Measurements from ENCODE around the gene KRR1.
"Not testable (repeated sequence)": the region's sequence is repeated elsewhere in the genome, so short reads cannot be mapped to it uniquely, and the experiment has no call there.

The KRR1 gene

DNA sequence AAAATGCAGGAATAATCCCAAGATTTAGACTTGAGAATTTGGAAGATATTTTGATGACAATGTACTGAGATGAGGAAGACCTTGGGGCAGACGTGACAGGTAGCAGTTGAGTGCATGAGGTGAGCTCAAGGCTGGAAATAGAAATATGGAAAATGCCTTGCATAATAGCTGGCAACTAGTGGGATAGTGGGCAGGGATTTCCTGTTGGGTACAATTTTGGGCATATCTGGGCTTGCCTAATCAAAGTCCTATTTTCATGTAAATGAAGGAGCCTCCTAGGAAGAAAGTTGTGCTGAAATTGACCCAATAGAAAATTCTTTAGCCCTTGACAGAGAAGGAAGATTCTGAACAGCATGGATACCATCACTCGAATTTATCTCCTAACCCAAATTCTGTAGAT is 37.3 kb downstream of the KRR1 start:
- no peak for DNase-seq

DNA sequence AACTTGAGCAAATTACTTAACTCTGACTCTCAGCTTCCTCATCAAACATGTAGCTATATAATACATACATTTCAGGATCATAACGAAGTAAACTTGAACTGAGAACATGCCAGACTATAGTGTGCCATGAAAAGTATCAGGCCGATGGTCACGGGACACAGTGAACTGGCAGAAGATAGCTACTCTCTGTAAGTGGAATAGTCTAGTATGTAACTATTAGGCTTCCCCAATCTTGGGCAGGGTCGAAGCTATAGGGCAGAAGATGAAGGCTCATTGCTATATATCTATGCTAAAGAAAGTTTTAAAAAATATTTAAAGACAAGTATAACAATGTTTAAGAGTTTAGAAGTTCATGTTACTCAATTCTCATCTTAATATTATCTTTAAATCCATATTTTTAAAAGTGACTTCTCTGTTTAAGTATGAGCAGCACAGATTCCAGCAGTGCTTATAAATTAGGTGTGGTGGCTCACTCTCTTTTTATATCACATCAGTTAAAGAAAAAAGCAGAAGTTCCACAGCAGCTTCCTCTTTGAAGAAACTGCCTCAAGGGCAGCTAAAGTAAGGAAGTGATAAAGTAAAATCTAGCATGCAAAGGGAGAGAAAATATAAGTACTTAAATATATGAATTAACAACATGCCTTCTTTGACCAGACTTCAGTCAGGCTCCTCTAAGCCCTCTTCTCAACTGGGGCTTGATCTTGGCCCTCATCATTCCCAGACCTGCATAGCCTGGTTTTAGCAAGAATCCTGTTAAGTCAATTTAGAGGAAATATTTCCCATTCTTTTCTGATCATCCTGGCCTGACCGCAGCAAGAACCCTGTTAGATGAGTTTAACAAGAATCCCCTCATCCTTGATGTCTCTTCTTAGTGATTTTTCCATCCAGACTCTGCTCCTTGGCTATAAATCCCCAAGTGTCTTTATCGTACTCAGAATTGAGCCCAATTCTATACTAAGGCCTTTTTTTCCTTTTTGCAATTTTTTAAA is 39.2 kb downstream of the KRR1 start:
- no peak for DNase-seq

DNA sequence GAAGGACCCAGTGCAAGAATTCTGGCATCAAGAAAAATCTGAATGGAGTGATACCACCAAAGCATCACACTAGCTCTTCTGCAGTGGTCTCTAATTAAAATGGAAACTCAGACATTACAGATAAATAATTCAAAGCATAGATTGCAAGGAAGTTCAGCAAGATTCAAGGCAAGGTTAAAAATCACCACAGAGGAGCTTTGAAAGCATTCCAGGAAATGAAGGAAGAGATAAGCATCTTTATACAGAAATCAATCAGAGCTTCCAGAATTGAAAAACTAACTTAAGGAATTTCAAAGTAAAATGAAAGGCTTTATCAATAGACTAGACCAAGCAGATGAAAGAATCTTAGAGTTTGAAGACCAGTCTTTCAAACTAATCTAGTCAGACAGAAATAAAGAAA is 51.2 kb downstream of the KRR1 start:
- DNase-seq: no peak

DNA sequence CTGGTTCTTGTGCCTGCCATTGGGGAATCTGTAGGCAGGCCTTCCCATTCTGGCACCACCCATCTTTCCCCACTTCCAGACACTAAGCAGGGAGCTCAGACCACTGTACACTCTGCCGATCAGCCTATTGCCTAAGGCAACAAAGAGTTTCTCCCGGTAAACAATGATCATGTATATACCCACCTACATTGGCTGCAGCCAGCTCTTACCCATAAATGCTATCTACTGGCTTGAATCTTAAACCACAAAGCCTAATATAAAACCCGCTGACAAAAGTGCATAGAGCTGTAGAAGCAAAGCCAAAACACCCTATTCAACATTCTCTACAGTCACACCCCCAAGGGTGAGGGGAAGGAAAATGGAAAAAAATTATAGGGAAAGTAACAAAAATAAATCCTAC is 51.7 kb downstream of the KRR1 start:
- no peak for DNase-seq

DNA sequence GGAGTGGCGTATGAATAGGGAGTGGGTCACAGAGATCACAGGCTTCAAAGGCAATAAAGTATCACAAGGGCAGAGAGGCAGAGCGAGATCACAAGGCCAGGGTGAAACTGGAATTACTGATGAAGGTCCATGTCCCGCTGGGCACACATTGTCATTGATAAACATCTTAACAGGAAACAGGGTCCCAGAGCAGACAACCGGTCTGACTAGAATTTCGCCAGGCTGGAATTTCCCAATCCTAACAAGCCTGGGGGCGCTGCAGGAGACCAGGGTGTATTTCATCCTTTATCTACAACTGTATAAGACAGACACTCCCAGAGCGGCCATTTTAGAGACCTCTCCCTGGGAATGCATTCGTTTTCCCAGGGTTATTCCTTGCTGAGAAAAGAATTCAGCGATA is 53.5 kb downstream of the KRR1 start:
- DNase-seq: peak; percentile 1

DNA sequence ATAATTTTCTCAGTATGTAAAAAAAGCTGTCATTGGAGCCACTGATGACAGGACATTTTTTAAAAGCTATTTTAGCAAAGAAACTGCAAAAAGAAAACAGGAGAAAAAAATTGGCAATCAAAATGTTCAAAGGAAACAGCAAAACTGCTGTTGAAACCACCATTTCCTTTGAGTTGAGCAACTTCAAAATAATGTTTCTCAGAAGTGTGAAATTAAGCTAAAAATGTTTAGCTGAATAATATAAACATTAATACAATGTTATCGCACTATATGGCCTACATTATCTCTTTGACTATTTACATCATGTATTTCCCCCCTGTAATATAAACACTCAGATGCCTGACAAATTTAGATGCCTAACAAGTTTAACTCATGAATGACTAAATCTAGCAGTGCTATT is 54.2 kb downstream of the KRR1 start:
- no peak for DNase-seq

DNA sequence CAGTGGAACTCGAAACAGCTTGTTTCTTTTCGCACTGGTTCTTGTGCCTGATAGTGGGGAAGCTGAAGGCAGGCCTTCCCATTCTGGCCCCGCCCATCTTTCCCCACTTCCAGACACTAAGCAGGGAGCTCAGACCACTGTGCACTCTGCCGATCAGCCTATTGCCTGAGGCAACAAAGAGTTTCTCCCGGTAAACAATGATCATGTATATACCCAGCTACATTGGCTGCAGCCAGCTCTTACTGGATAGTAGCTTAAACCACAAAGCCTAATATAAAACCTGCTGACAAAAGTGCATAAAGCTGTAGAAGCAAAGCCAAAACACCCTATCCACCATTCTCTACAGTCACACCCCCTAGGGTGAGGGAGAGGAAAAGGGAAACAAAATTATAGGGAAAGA is 55.6 kb downstream of the KRR1 start:
- peak; percentile 50 for DNase-seq

DNA sequence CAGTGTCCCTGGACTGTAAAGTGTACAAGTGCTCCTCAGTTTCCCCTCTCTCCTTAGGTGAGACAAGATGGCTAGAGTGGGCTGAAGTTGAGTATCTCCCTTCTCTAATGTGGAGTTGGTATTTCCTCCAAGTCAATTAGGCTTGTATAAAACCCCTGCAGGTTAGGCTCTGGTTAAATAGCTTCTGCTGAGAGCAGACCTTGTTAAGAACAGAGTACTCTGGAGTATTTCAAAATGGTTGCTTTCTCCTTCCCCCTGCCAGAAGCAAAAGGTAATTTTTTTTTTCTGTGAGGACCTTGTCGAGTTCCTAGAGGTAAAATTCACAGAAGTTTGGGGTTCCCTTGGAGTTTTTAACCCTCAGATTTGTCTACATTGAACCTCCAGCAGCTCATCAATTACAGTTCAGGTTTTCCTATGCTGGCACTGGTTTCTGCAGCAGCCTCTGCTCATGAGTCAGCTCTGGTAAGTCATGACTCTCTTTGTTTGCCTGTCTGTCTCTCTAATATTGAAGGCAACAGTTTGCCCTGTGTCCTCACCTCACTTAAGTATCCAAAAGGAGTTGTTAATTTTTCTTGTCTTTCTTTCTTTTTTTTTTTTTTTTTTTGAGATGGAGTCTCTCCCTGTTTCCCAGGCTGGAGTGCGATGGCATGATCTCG is 58.6 kb downstream of the KRR1 start:
- no peak for DNase-seq

DNA sequence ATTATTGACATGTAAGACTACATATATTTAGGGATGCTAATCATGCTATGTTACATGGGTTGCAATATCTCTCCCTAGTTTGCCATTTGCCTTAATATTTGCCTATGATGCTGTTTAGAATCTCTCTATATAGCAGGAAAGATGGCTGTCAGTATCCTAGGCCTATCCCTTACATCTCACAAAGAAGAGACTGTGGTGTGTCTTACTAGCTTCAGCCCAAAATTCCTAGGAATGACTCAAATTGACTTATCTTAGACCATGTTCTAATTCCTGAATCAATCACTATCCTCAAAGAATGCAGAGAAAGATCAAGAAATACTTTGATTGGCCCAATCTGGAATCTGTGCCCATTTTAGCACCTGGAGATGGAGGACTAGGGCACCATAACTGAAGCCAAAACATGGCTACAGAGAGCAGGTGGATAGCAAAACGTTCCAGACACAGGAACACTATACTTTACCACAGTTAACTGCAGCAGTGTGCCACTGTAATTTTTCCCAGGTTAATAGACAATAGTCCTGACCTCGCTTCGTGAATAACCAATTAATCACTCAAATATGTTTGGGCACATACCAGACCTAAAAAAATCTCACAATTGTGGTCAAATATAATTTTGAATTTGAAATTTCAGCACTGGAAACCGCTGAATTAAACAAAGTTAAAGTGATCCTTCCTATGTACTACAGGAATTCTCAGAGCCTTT is 63.6 kb downstream of the KRR1 start:
- DNase-seq: no peak

DNA sequence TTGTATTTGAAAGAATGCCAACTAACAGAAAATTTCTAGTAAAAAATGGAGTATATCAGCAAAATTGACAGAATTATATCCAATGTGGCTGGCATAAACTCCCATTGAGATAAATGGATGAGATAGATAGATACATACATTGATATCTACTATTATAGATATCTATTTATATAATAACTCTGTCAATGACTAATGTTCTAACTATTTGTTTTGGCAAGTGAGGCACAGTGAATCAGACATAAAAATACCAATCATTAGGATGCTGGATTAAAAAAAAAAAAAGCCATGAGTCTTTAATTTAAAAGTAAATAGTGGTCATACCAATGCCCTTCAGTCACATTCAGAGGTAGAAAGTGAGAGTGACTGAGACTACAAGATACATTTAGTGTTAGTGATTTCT is 64.6 kb downstream of the KRR1 start:
- no peak for DNase-seq

DNA sequence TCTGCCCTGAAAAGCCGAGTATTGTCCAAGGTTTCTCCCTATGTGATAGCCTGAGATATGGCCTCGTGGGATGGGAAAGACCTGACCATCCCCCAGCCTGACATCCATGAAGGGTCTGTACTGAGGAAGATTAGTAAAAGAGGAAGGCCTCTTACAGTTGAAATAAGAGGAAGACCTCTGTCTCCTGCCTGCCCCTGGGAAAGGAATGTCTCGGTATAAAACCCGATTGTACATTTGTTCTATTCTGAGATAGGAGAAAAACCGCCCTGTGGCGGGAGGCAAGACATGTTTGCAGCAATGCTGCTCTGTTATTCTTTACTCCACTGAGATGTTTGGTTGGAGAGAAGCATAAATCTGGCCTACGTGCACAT is 66.3 kb downstream of the KRR1 start:
- DNase-seq: not testable (repeated sequence)

DNA sequence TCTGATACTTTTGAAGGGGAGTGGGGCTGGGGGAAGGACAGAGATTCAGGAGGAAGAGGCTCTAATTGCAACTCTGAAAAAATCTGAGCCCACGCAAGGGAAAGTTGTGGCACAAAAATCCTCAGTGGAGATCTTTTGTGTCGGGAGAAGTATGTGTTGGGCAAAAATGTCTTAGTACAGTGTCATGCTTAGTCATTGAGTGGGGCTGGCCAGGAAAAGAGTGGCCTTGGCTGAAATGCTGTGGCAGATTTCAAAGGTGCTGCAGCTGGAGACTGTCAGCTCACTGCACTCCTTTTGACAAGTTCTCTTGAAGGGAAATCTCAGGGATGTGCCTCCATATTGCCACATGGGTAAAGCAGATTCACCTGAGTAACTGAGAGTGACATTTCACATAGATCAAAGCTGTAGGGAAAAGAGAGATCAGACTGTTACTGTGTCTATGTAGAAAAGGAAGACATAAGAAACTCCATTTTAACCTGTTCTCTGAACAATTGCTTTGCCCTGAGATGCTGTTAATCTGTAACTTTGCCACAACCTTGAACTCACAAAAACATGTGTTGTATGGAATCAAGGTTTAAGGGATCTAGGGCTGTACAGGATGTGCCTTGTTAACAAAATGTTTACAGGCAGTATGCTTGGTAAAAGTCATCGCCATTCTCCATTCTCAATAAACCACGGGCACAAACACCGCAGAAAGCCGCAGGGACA is 66.8 kb downstream of the KRR1 start:
- DNase-seq: no peak

DNA sequence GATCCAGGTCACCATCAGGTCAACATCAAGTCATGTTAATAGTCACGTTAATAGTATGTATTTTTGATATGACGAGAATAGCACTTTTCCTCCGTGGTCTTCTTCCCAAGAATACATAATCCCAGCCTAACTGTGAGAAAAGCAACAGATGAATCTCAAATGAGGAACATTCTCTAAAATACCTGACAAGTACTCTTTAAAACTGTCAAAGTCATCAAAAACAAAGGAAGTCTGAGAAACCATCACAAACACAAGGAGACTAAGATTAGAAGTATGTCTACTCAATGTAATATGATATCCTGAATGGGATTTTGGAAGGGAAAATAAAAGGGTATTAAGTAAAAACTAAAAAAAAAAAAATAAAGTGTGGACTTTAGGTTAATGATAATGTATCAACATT is 67.7 kb downstream of the KRR1 start:
- DNase-seq: no peak

DNA sequence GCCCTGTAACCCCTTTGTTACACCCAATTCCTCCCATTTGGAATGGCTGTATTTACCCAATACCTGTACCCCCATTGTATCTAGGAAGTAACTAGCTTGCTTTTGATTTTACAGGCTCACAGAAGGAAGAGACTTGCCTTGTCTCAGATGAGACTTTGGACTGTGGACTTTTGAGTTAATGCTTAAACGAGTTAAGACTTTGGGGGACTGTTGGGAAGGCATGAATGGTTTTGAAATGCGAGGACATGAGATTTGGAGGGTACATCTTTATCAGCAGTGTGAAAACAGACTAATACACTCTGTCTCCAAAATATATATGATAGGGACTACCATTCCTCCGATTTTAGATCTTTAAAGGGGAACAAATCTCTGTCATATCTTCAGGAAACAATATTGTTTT is 69.0 kb downstream of the KRR1 start:
- not testable (repeated sequence) for DNase-seq

DNA sequence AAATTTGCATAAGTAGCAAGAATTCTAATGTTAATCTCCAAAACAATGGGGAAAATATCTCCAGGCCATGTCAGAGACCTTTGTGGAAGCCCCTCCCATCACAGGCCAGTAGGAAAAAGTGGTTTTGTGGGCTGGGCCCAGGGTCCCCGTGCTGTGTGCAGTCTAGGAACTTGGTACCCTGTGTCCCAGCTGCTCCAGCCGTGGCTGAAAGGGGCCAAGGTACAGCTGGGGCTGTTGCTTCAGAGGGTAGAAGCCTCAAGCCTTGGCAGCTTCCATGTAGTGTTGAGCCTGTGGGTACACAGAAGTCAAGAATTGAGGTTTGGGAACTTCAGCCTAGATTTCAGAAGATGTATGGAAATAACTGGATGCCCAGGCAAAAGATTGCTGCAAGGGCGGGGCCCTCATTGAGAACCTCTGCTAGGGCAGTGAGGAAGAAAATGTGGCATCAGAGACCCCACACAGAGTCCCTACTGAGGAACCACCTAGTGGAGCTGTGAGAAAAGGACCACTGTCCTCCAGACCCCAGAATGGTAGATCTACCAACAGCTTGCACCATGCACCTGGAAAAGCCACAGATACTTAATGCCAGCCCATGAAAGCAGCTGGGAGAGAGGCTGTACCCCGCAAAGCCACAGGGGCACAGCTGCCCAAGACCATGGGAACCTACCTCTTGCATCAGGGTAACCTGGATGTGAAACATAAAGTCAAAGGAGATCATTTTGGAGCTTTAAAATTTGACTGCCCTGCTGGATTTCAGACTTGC is 69.5 kb downstream of the KRR1 start:
- not testable (repeated sequence) for DNase-seq

All from NCI-H69 (cell line).